Kidney (tissue), 14 donors: Measurements from ENCODE around the gene KRTAP10-5. TPM values are rescaled to one million over a fixed set of nuclear protein-coding genes. Genes with fewer than 3 reads are reported as not detected.

Experiments
- DNase-seq, 5 donors: peaks; one replicate each; pipeline ENCODE4 v3.0.0-alpha.2; 2013 to 2020
- FAIRE-seq: peaks from 2 replicates; lab custom pipeline; 2012; peaks lifted over from hg19 to GRCh38; lab: Jason Lieb, UNC
- H3K27ac ChIP-seq, 2 donors: one replicate each; pipeline ENCODE4 v1.7.0; 2013; ENCODE audit warnings: low read depth in 2 of 2, low read length in 2 of 2, inconsistent platforms in 1 of 2
- H3K27me3 ChIP-seq: one replicate; pipeline ENCODE4 v1.7.1; 2013; ENCODE audit warnings: low read length, inconsistent platforms; ENCODE audit not compliant: control insufficient read depth, insufficient read depth
- H3K36me3 ChIP-seq, 3 donors: one replicate each; pipeline versions ENCODE4 v1.7.0 to v1.7.1; 2013; ENCODE audit warnings: low read length in 3 of 3, control low read depth in 1 of 3, inconsistent platforms in 1 of 3; ENCODE audit not compliant: insufficient read depth in 3 of 3, control insufficient read depth in 2 of 3
- H3K4me1 ChIP-seq, 3 donors: one replicate each; pipeline versions ENCODE4 v1.7.0 to v1.7.1; 2013; ENCODE audit warnings: low read length in 3 of 3, inconsistent platforms in 1 of 3, low read depth in 1 of 3; ENCODE audit not compliant: control insufficient read depth in 2 of 3, insufficient read depth in 2 of 3
- H3K4me3 ChIP-seq, 3 donors: one replicate each; pipeline versions ENCODE4 v1.7.0 to v1.8.1; 2013; ENCODE audit warnings: low read length in 3 of 3, control low read depth in 1 of 3, inconsistent platforms in 1 of 3
- H3K9ac ChIP-seq, 3 donors: one replicate each; pipeline versions ENCODE4 v1.7.0 to v1.7.1; 2013; ENCODE audit warnings: low read length in 3 of 3, control low read depth in 1 of 3, inconsistent platforms in 1 of 3
- H3K9me3 ChIP-seq, 3 donors: one replicate each; pipeline versions ENCODE4 v1.7.0 to v1.7.1; 2013; ENCODE audit warnings: low read length in 3 of 3, control low read depth in 1 of 3, inconsistent platforms in 1 of 3; ENCODE audit not compliant: control insufficient read depth in 2 of 3, insufficient read depth in 1 of 3
- CTCF ChIP-seq: IDR thresholded peaks from 3 replicates; pipeline ENCODE4 v1.5.1; 2012; ENCODE audit warnings: mild to moderate bottlenecking, moderate library complexity, borderline replicate concordance; ENCODE audit not compliant: insufficient read depth; ENCODE audit errors: extremely low read depth
- intact Hi-C: fragments of 100-400 bp; cut with DNase I; formaldehyde crosslinking; loops from one replicate; pipeline ENCODE4 v1.11.1; 2022
- polyA plus RNA-seq: library from polyadenylated mRNA; stranded (reverse); fragments of 350-450 nt; fragmentation: Illumina TruSeq; extraction: RNeasy Lipid Tissue Mini Kit (QIAGEN cat#74804); gene quantifications from one replicate; pipeline ENCODE4 v1.2.3, GENCODE V29; 2014; ENCODE audit warnings: low read depth, low replicate concordance; ENCODE audit not compliant: insufficient read depth
- total RNA-seq: library from RNA; stranded (reverse); fragmentation: NEBNext Ultra II Directional; extraction: Animal tissue kit (Norgen Biotek cat#: 25700); gene quantifications from one replicate; pipeline ENCODE4 v1.2.1, GENCODE V29; 2021
- donor health status: control.
- donor health status: control.
- donor health status: control.
- donor health status: control.
- donor health status: control.
- donor health status: DM: yes; HTN: yes; CAD: no.
- donor health status: Normal renal cell carcinoma (clear cell type).

Gene KRTAP10-5
- total and polyA plus RNA-seq, 2 donors from 2014 or later: not detected

DNA sequence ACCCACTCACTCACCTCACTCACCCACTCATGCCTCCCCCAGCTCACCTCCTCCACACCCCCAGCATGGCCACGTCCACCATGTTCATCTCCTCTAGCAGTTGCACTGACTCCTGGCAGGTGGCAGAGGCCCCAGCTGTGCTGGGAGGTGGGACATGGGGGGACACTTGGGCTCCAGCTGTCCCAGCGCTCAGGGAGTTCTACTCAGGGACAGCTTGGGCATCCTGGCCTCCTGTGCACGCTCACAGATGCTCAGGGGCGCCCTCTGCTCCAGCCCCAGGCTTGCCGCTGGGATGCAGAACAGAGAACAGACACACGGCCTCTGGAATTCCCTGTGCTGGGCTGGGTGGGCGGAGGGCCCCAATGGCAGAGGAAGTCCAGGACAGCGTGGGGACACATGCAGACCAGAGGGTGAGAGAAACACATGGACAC is 36.7 kb upstream of the KRTAP10-5 start:
- intact Hi-C loops: no loop called here
- Histone ChIP-seq H3K27ac (no peak overlapping the region), H3K4me1 (no peaks in the 10 kb centered on the region), H3K27me3 (no peaks in the 10 kb centered on the region), H3K9me3 (no peaks in the 10 kb centered on the region), H3K4me3 (no peak overlapping the region), H3K36me3 (no peaks in the 10 kb centered on the region), H3K9ac (no peak overlapping the region)
- DNase-seq (peak in 1 of 5 donors; percentile 70), FAIRE-seq (no peak)
- no peak for TF ChIP-seq CTCF

GRCh38 chr21:44616591-44616926 is 36.2 kb upstream of the KRTAP10-5 start:
- Histone ChIP-seq H3K36me3 (no peaks in the 10 kb centered on the region), H3K4me1 (no peaks in the 10 kb centered on the region), H3K27me3 (no peaks in the 10 kb centered on the region), H3K27ac (no peak overlapping the region), H3K9me3 (peaks cover 0 to 1% (median 0%) of the 10 kb centered on the region in 3 donors), H3K9ac (no peak overlapping the region), H3K4me3 (no peak overlapping the region)
- FAIRE-seq (no peak), DNase-seq (peak in 1 of 5 donors; percentile 13)
- no peak for TF ChIP-seq CTCF
- intact Hi-C loops: no loop called here

- no peak for TF ChIP-seq CTCF
- peaks cover 0 to 5% (median 0%) of the 10 kb centered on the region in 3 donors for H3K9me3 ChIP-seq
- H3K4me1 ChIP-seq: no peaks in the 10 kb centered on the region
- H3K4me3 ChIP-seq: no peak overlapping the region
- intact Hi-C loops: no loop called here
- DNase-seq (no peak), FAIRE-seq (no peak)
- no peaks in the 10 kb centered on the region for H3K27me3 ChIP-seq
- H3K9ac ChIP-seq: no peak overlapping the region
- H3K36me3 ChIP-seq: no peaks in the 10 kb centered on the region
- no peak overlapping the region for H3K27ac ChIP-seq
Measured at GRCh38 chr21:44615911-44616590, 35.6 kb upstream of the KRTAP10-5 start.
